ENCODE data around the gene KYAT1. TPM values are rescaled to one million over a fixed set of nuclear protein-coding genes. Genes with fewer than 3 reads are reported as not detected.
"Not testable (repeated sequence)": the region's sequence is repeated elsewhere in the genome, so short reads cannot be mapped to it uniquely, and the experiment has no call there.

KYAT1 gene
- total RNA-seq, 1 experiment from 2014 or later: 12.7 TPM

DNA sequence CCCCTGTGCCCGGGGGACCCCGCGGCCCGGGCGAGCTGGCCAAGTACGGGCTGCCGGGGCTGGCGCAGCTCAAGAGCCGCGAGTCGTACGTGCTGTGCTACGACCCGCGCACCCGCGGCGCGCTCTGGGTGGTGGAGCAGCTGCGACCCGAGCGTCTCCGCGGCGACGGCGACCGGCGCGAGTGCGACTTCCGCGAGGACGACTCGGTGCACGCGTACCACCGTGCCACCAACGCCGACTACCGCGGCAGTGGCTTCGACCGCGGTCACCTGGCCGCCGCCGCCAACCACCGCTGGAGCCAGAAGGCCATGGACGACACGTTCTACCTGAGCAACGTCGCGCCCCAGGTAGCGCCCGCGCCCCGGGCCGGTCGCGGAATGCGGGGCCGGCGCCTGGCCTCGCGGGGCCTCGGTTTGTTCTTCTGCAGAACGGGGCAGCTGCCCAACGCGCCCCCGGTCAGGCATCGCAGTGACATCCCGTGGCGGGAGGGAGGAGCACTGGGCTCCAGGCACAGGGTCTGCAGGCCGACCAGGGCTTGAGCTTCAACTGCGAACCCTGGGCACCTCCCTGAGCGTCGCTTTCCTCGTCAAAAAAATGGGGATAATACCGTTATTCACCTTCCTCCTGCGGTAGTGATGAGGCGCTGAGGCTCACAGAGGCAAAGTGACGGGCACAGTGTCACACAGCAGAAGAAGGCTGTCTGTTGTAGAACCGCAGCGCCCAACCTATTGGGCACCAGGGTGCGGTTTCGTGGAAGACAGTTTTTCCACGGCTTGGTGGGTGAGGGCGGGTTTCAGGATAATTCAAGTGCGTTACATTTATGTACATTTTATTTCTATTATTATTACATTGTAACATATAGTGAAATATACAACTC is 62.7 kb downstream of the KYAT1 start:
- DNase-seq (ENCODE audit: low read depth): peak; percentile 33

DNA sequence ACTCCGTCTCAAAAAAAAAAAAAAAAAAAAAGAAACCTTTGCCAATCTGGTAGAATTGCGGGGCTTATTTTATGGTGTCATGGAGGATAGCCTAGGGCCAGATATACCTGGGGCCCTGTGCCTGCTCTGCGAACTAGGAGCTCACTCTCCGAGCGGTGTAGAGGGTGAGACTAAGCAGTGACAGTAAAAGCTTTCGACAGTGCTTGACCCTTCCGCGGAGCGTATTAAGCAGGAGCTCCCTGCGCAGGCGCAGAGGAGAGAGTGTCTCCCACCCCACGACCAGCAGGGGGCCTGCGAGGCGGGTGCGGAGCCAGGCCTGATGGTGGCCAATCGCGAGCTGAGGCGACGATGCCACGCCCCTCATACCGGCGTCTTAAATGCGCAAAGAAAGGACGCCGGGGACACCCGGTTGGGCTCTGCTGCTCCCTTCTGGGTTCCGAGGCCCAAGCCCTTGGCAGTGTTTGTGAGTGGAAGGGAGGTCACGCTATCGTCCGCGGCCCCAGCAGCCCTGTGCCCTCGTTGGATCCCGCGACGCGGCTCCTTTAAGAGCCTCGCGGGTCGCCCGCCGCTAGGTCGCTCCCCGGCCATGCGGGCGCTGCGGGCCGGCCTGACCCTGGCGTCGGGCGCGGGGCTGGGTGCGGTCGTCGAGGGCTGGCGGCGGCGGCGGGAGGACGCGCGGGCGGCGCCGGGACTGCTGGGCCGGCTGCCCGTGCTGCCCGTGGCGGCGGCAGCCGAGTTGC is 63.5 kb downstream of the KYAT1 start, which contains the start of gene ENDOG:
ENDOG (plus strand) TSS at position 402 of the 740 bp plus-strand sequence; CDS start at position 587, 185 bp downstream.
- peak; percentile 96 for DNase-seq (ENCODE audit: low read depth)

GRCh38 chr9:128810873-128811272 is 70.9 kb downstream of the KYAT1 start:
- no peak for DNase-seq (ENCODE audit: low read depth)

DNA sequence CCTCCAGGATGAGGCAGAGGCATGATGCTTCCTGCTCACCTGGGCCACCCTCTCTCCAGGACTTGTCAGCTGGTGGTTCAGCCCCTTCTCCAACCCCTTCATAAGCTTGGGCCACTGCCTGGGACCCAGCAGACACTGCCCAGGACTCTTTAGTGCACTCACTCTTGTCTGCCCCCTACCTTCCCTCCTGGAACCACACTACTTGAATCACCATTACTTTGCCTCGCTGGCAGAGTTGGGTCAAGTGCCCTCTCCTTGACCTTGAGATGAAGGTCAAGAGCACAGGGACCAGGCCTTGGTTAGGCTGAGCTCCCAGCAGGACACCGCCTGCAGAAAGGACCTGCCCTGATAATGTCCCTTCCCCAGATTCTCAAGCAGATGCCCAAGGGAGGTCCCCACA is 71.9 kb downstream of the KYAT1 start:
- no peak for DNase-seq (ENCODE audit: low read depth)

DNA sequence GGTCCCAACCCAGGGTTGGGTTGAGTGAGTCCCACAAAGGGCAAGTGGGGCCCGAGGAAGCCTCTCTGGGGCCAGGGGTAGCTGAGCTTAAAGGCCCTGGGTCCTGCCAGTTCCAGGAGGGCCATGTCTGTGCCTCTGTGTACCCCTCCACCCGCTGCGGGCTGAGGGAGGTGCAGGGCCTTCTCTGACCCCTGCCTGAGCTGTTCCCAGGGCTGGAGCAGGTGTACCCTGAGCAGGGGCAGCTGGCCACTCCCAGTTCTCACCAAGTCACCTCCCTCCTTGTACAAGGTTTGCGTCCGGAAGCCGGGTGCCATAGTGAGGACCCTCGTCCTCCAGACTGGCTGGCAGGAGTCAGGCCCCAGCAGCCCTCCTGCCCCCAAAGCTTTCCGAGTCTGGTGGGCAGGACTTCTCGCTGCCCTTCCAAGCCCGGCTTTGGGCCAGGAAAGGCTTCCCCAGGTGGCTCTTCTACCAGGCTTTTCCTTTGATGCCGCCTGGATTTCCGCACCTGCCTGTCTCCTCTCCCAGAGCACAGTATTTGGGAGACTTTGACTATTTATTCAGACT is 72.6 kb downstream of the KYAT1 start:
- DNase-seq (ENCODE audit: low read depth): no peak

DNA sequence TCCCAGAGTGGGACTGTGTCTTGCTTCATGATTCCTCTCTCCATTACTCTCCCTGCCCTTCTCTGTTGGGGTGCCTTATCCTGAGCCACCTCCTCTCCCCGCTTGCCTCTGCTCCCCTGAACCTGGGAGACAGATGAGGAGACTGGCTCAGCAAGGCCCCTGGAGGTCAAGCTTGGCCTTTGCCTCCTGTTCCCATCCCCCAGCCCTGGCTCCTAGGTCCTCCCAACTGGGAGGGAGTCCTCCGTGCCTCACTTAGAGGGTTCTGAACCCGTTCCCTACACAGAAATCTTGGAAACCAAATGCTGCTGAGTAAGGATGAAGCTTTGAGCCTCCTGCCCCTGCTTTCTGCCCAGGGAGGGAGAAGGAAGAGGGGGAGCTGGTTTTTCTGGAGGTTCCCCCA is 73.2 kb downstream of the KYAT1 start:
- DNase-seq (ENCODE audit: low read depth): no peak

- DNase-seq (ENCODE audit: low read depth): no peak
Observed at GRCh38 chr9:128807827-128808226, 73.9 kb downstream of the KYAT1 start.

GRCh38 chr9:128805661-128806060 is 76.1 kb downstream of the KYAT1 start:
- no peak for DNase-seq (ENCODE audit: low read depth)

DNA sequence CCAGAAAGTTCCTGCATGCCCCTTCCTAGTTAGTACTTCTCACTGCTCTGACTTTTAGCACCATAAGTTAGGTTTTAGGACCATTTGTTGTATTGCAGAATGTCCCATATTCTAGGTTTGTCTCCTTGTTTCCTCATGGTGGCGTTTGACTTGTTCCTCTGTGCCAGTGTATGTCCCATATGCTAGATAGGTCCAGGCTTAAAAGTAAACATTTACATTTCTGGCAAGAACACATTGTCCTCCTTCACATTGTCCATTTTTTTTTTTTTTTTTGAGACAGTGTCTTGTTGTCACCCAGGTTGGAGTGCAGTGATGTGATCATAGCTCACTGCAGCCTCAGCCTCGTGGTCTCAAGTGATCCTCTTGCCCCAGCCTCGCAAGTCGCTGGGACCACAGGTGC is 79.3 kb downstream of the KYAT1 start:
- no peak for DNase-seq (ENCODE audit: low read depth)

GRCh38 chr9:128800061-128800460 is 81.7 kb downstream of the KYAT1 start:
- no peak for DNase-seq (ENCODE audit: low read depth)

DNA sequence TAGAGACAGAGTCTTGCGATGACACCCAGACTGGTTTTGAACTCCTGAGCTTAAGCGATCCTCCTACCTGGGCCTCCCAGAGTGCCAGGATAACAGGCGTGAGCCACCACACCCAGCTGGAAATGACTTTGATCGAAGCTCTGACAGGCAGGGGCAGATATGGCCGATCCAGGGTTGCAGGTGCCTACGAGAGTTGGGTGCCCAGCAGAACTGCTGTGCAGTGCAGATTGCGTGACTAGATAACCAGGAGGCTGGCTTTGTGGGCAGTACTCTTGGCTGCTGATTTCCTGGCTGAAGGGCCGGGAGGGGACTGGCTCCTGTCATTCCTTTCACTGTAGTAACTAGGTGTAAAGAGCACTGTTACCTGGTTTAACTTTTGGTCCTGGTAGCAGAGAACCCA is 82.9 kb downstream of the KYAT1 start:
- DNase-seq (ENCODE audit: low read depth): no peak

DNA sequence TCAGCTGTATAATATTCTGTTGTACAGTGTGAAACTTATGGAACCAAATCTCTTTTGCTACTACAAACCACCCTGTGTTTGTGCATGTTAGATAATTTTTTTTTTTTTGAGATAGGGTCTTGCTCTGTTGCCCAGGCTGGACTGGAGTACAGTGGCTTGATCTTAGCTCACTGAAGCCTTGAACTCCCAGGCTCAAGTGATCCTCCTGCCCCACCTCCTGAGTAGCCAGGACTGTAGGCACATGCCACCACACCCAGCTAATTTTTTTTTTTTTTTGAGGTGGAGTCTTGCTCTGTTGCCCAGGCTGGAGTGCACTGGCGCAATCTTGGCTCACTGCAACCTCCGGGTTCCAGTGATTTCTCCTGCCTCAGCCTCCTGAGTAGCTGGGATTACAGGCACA is 86.8 kb downstream of the KYAT1 start:
- DNase-seq (ENCODE audit: low read depth): not testable (repeated sequence)

DNA sequence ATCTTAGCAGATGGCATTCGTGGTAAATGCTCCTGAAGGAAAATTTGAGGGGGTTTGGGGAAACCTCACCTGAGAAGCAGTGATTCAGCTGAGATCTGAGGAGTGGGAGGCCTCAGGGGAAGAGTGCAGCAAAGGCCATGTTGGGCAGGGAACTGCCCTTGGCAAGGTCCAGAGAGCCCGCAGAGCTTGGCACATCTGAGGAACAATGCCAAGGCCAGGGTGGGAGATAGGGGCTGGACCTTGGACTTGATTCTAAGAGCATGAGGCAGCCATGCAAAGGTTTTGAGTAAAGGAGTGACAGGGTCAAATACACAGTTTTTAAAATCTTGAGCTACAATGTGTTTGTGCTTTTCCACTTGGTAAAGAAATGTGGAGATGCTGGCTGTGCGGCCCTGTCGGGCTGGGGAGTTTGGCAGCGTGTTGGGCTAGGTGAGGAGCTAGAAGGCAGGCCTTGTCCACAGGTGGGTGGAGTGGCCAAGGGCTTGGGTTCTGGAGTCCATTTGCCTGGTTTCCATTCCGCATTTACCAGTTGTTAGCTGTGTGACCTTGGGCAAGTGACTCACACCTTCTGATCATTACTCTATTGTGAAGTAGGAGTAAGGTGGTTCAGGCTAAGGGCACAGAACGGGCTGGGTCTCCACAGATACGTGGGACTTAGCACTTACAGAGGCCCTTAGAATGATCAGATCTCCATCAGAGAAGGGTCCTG is 88.6 kb downstream of the KYAT1 start:
- DNase-seq (ENCODE audit: low read depth): no peak

GRCh38 chr9:128792134-128792533 is 89.6 kb downstream of the KYAT1 start:
- DNase-seq (ENCODE audit: low read depth): no peak

DNA sequence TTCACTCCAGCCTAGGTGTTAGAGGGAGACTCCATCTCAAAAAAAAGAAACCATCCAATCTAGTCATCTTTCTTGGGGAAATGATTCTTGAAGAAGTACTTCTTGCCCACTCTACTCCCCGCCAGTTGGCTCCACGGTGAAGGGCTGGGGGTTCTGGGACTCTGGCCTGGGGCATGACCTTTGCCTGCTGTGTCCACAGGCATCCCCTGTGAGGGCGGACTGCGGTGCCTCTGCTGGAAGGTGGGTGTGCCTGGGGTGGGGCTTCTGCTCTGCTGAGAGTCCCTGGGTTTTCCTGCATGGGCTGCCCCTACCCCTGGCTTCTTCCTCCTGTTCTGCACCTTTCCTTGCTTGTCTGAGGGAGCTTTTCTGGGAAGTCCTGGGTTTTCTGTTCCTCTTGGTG is 91.2 kb downstream of the KYAT1 start:
- DNase-seq (ENCODE audit: low read depth): no peak

DNA sequence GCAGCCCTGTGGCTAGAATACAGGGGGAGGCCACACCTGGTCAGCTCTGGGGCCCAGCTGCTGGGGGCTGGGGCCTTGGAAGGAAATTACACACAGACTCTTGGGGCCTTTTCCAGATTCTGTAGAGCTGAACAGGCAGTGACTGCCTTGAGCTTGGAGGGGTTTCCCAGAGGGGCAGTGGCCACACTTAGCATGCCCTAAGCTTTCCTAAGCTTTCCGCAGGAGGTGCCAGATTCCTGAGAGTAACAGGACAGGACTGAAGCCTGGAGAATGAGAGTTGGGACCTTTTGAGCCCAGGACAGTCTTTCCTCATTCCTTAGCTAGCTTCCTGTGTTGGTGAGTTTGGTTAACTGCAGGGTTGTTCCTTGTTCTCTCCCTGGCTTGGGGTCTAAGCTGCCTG is 93.3 kb downstream of the KYAT1 start:
- DNase-seq (ENCODE audit: low read depth): no peak

- DNase-seq (ENCODE audit: low read depth): peak; percentile 13
Observed at GRCh38 chr9:128787659-128788058, 94.1 kb downstream of the KYAT1 start.

- peak; percentile 78 for DNase-seq (ENCODE audit: low read depth)
Observed at GRCh38 chr9:128786681-128787601, 94.8 kb downstream of the KYAT1 start, which contains the start of gene TBC1D13. TSS of gene TBC1D13 (plus strand) at chr9:128787253. CDS start at chr9:128787354, 101 bp downstream.

GRCh38 chr9:128785427-128785826 is 96.3 kb downstream of the KYAT1 start:
- DNase-seq (ENCODE audit: low read depth): no peak

Measured in M059J (cell line).